Kidney (tissue), 14 donors: ENCODE results near the gene NEMP1. TPM values are rescaled to one million over a fixed set of nuclear protein-coding genes. Genes with fewer than 3 reads are reported as not detected.

Experiments used
- DNase-seq, 5 donors: peaks; one replicate each; pipeline ENCODE4 v3.0.0-alpha.2; 2013 to 2020
- FAIRE-seq: peaks from 2 replicates; lab custom pipeline; 2012; peaks lifted over from hg19 to GRCh38; lab: Jason Lieb, UNC
- H3K27ac ChIP-seq, 2 donors: one replicate each; pipeline ENCODE4 v1.7.0; 2013; ENCODE audit warnings: low read depth in 2 of 2, low read length in 2 of 2, inconsistent platforms in 1 of 2
- H3K27me3 ChIP-seq: one replicate; pipeline ENCODE4 v1.7.1; 2013; ENCODE audit warnings: low read length, inconsistent platforms; ENCODE audit not compliant: control insufficient read depth, insufficient read depth
- H3K36me3 ChIP-seq, 3 donors: one replicate each; pipeline versions ENCODE4 v1.7.0 to v1.7.1; 2013; ENCODE audit warnings: low read length in 3 of 3, control low read depth in 1 of 3, inconsistent platforms in 1 of 3; ENCODE audit not compliant: insufficient read depth in 3 of 3, control insufficient read depth in 2 of 3
- H3K4me1 ChIP-seq, 3 donors: one replicate each; pipeline versions ENCODE4 v1.7.0 to v1.7.1; 2013; ENCODE audit warnings: low read length in 3 of 3, inconsistent platforms in 1 of 3, low read depth in 1 of 3; ENCODE audit not compliant: control insufficient read depth in 2 of 3, insufficient read depth in 2 of 3
- H3K4me3 ChIP-seq, 3 donors: one replicate each; pipeline versions ENCODE4 v1.7.0 to v1.8.1; 2013; ENCODE audit warnings: low read length in 3 of 3, control low read depth in 1 of 3, inconsistent platforms in 1 of 3
- H3K9ac ChIP-seq, 3 donors: one replicate each; pipeline versions ENCODE4 v1.7.0 to v1.7.1; 2013; ENCODE audit warnings: low read length in 3 of 3, control low read depth in 1 of 3, inconsistent platforms in 1 of 3
- H3K9me3 ChIP-seq, 3 donors: one replicate each; pipeline versions ENCODE4 v1.7.0 to v1.7.1; 2013; ENCODE audit warnings: low read length in 3 of 3, control low read depth in 1 of 3, inconsistent platforms in 1 of 3; ENCODE audit not compliant: control insufficient read depth in 2 of 3, insufficient read depth in 1 of 3
- intact Hi-C: fragments of 100-400 bp; cut with DNase I; formaldehyde crosslinking; loops from one replicate; pipeline ENCODE4 v1.11.1; 2022
- polyA plus RNA-seq: library from polyadenylated mRNA; stranded (reverse); fragments of 350-450 nt; fragmentation: Illumina TruSeq; extraction: RNeasy Lipid Tissue Mini Kit (QIAGEN cat#74804); gene quantifications from one replicate; pipeline ENCODE4 v1.2.3, GENCODE V29; 2014; ENCODE audit warnings: low read depth, low replicate concordance; ENCODE audit not compliant: insufficient read depth
- total RNA-seq: library from RNA; stranded (reverse); fragmentation: NEBNext Ultra II Directional; extraction: Animal tissue kit (Norgen Biotek cat#: 25700); gene quantifications from one replicate; pipeline ENCODE4 v1.2.1, GENCODE V29; 2021
- TF ChIP-seq, protein P1 (sequence below): IDR thresholded peaks from 3 replicates; pipeline ENCODE4 v1.5.1; 2012; ENCODE audit warnings: mild to moderate bottlenecking, moderate library complexity, borderline replicate concordance; ENCODE audit not compliant: insufficient read depth; ENCODE audit errors: extremely low read depth
- donor health status: control.
- donor health status: control.
- donor health status: control.
- donor health status: control.
- donor health status: control.
- donor health status: DM: yes; HTN: yes; CAD: no.
- donor health status: Normal renal cell carcinoma (clear cell type).

Gene NEMP1
- total and polyA plus RNA-seq, 2 donors from 2014 or later, result 2.1 to 10.3 TPM

DNA sequence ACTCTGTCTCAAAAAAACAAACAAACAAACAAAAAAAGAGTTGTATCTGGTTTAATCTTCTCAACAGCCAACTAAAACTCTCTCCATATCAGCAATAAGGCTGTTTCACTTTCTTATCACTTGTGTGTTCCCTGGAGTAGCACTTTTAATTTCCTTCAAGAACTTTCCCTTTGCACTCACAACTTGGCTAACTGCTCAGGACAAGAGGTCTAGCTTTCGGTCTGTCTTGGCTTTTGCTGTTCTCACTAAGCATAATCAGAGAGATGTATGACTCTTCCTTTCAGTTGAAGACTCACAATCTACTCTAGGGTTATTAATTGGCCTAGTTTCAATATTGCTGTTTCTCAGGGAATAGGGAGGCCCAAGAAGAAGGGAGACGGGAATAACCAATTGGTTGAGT, 12.3 kb downstream of the NEMP1 start:
- H3K9me3 ChIP-seq, result no peaks in the 10 kb centered on the region
- DNase-seq (no peak), FAIRE-seq (no peak)

GRCh38 chr12:57063991-57064685, 14.5 kb downstream of the NEMP1 start:
- FAIRE-seq (no peak), DNase-seq (no peak)
- H3K27ac ChIP-seq, result no peak overlapping the region
- no peak overlapping the region for H3K9ac ChIP-seq
- TF ChIP-seq, protein P1, sequence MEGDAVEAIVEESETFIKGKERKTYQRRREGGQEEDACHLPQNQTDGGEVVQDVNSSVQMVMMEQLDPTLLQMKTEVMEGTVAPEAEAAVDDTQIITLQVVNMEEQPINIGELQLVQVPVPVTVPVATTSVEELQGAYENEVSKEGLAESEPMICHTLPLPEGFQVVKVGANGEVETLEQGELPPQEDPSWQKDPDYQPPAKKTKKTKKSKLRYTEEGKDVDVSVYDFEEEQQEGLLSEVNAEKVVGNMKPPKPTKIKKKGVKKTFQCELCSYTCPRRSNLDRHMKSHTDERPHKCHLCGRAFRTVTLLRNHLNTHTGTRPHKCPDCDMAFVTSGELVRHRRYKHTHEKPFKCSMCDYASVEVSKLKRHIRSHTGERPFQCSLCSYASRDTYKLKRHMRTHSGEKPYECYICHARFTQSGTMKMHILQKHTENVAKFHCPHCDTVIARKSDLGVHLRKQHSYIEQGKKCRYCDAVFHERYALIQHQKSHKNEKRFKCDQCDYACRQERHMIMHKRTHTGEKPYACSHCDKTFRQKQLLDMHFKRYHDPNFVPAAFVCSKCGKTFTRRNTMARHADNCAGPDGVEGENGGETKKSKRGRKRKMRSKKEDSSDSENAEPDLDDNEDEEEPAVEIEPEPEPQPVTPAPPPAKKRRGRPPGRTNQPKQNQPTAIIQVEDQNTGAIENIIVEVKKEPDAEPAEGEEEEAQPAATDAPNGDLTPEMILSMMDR, result no peak
- peaks cover 0 to 3% (median 2%) of the 10 kb centered on the region in 3 donors for H3K36me3 ChIP-seq
- H3K4me3 ChIP-seq, result no peak overlapping the region
- H3K9me3 ChIP-seq, result no peaks in the 10 kb centered on the region
- intact Hi-C loops, result no loop called here
- no peaks in the 10 kb centered on the region for H3K4me1 ChIP-seq
- H3K27me3 ChIP-seq, result no peaks in the 10 kb centered on the region

More for the DNA sequence above, 12.3 kb downstream of the NEMP1 start:
- intact Hi-C loops, result loop anchor here (5.0 kb wide), 1 partner anchor 46 kb away; the partner anchor contains the start of gene STAT6
- Histone ChIP-seq H3K9ac (no peak overlapping the region), H3K4me1 (peaks cover 0 to 6% (median 0%) of the 10 kb centered on the region in 3 donors), H3K27ac (no peak overlapping the region), H3K36me3 (peaks cover 0 to 2% (median 0%) of the 10 kb centered on the region in 3 donors), H3K27me3 (no peaks in the 10 kb centered on the region), H3K4me3 (no peak overlapping the region)
- TF ChIP-seq, protein P1, result no peak

DNA sequence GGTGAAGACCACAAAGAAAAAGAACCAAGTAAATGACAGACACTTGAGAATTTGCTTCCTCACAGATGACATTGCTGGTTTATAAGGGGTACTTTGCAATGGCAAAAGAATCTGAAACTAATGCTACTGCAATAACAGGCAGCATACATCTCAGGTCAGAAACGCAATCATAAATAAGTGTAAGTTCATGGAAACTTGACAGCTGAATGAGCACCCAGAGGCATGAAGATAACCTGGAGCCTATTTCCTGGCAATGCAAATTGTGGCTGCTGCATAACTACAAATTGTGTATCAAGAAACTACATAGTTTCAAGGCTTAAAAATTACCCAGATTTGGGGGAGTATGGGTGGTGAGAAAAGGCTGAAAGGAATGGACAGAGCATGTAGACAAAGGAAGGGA, 20.1 kb downstream of the NEMP1 start:
- Histone ChIP-seq H3K27me3 (no peaks in the 10 kb centered on the region), H3K9ac (no peak overlapping the region), H3K4me3 (no peak overlapping the region), H3K27ac (no peak overlapping the region), H3K4me1 (no peaks in the 10 kb centered on the region), H3K36me3 (peaks cover 0 to 8% (median 0%) of the 10 kb centered on the region in 3 donors), H3K9me3 (no peaks in the 10 kb centered on the region)
- no peak for FAIRE-seq
- TF ChIP-seq, protein P1, result no peak
- no peak for DNase-seq
- intact Hi-C loops, result no loop called here
